HG02970 (cell line): ENCODE results near the gene OR52B2.
"Not testable (repeated sequence)": the region's sequence is repeated elsewhere in the genome, so short reads cannot be mapped to it uniquely, and the experiment has no call there.

Source experiments
- ATAC-seq: cut with Tn5 transposase; IDR thresholded peaks from one replicate; pipeline ENCODE4 v1.9.1; 2021; ENCODE audit warnings: mild to moderate bottlenecking, moderate library complexity, moderate number of reproducible peaks; ENCODE audit not compliant: unreplicated experiment, low FRiP score

OR52B2 gene

DNA sequence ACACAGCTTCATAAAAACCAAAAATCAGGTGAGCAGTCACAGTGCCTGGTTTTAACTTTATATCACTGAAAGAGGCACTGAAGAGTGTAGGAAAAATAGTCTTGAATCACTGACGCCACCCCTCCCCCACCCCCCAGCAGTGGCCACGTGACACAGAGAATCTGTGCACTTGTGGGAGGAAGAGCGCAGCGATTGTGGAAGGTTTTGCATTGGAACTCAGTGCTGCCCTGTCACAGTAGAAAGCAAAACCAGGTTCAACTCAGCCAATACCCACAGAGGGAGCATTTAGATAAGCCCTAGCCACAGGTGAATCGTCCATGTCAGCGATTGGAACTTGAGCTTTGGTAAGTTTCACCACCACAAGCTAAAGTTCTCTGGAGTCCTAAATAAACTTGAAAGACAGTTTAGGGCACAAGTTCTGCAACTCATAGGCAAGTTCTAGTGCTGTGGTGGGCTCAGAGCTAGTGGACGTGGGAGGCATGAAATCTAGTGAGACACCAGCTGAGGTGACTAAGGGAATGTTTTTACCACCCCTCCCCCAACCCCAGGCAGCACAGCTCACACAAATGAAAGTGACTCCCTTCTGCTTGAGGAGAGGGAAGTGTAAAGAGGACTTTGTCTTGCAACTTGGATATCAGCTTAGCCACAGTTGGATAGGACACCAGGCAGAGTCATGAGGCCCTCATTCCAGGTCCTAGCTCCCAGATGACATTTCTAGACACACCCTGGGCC, 13.3 kb downstream of the OR52B2 start:
- ATAC-seq = no peak

DNA sequence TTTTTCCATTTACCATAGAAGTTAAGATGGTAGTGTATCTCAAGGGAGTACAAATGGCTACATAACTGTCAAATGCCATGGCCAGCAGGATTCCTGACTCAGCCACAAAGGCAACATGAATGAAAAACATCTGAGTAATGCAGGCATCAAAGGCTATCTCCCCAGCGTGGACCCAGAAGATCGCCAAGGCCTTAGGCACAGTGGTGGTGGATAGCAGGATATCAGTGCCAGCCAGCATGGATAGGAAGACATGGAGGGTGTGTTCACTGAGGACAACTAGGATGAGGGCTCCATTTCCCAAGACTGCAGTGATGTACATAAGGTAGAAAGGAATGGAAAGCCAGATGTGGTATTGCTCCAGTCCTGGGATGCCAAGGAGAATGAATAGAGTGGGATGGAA, 18.0 kb downstream of the OR52B2 start:
- no peak for ATAC-seq

DNA sequence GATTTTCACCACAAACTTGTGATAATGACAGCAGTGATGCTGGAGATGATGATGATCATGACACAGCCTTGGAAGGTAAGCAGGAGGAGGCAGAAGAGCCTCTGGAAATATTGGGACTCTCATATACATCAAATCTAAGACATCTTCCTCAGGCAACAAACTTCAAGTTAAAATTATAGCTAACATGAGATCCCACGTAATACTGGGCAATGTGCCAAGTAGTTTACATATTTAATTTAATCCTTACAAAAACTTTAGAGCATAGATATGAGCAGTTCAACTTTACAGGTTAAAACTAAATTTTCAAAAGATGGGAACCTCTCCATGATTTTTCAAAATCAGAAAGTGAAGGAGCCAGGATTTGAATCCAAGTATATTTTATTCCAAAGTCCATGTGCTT, 19.0 kb downstream of the OR52B2 start:
- ATAC-seq = no peak

DNA sequence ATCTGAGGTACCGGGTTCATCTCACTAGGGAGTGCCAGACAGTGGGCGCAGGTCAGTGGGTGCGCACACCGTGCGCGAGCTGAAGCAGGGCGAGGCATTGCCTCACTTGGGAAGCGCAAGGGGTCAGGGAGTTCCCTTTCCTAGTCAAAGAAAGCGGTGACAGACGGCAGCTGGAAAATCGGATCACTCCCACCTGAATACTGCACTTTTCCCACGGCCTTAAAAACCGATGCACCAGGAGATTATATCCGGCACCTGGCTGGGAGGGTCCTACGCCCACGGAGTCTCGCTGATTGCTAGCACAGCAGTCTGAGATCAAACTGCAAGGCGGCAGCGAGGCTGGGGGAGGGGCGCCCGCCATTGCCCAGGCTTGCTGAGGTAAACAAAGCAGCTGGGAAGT, 26.4 kb downstream of the OR52B2 start:
- ATAC-seq = not testable (repeated sequence)

DNA sequence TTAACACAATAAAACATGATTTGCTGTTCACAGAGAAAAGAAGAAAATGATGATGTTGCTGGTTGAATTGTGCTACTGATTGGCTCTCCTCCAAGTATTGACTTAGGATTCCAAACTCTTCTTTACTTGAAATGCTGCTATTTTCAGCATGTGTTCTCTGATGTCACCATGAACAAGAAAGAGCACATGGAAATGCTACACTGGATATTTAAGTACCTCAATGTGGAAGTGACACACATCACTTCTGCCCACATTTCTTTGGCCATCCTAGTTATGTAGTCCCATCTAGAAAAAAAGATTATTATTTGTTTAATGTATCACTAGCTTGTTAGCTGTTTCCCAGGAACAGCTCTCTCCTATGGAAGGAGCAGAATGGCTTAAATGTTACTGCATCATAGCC, 27.2 kb downstream of the OR52B2 start:
- no peak for ATAC-seq

DNA sequence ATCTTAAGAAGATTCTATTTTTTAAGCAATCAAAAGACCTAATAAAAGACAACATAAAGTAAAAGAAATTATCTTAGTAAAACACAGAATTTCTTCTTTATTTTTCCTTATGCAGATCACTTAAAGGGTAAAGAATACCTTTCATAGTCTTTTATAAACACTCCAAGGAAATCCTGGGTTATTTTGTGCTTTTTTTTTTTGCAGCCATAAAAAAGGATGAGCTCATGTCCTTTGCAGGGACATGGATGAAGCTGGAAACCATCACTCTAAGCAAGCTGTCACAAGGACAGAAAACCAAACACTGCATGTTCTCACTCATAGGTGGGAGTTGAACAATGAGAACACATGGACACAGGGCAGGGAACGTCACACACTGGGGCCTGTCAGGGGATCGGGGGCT, 34.2 kb downstream of the OR52B2 start:
- not testable (repeated sequence) for ATAC-seq

DNA sequence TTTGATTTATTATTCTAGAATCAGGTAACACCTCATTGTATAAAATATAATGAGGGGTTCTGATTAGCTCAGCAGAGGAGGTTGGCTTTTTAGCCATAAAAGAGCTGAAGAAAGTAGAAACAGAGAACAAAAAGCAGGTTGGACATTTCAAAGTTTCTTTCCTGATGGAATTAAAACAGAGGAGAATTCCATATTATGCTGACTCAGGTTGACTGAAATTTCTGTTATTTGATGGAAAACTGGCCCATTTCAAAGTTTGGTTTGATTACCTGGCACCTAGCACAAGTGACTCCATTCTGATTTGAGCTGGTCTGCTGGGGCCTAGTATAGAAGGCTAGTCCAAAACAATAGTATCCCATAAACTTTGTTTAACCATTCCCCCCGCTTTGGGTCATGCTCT, 37.7 kb downstream of the OR52B2 start:
- no peak for ATAC-seq

DNA sequence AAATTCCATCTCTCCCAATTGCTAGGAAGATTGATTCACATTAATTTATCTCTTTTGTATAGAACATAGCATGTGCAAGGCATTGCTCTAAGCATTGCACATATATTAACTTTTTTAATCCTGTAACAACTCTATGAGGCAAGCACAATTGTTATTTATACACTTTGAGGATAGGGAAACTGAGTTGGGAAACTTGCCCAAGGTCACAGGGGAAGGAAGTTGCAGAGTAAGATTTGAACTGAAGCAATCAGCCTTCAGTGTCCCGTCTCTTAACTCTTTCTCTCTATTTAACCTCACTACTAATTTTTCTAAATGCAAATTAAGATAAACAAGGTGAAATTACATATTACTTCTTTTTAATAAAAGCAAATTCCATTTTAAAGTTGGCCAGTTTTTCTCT, 40.5 kb downstream of the OR52B2 start:
- no peak for ATAC-seq

DNA sequence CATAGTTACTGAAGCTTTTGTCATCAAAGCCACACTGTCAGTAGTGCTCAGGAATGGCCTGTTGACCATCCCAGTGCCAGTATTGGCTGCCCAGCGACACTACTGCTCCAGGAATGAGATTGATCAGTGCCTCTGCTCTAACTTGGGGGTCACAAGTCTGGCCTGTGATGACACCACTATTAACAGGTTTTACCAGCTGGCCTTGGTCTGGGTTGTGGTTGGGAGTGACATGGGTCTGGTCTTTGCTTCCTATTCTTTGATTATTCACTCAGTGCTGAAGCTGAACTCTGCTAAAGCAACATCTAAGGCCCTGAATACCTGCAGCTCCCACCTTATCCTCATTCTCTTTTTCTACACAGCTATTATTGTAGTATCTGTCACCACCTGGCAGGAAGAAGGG, 41.1 kb downstream of the OR52B2 start:
- ATAC-seq = no peak

DNA sequence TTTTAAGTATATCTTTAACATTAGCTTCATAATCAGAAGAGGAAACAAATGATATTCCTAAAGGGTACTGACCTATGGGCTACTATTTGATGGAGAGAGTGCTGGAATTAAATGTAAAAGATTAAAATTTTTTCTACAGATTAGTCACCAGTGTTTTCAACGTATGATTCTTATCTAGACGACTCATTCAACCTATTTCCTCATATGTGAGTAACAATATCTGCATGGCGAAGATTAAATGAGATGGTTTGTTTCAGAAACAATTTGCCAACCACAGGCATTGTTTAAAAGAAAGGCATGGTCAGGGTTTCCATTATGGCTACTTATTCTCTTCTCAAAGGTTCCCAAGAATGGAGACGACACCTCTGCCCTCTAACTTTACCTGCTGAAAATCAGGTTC, 42.2 kb downstream of the OR52B2 start:
- ATAC-seq = no peak

DNA sequence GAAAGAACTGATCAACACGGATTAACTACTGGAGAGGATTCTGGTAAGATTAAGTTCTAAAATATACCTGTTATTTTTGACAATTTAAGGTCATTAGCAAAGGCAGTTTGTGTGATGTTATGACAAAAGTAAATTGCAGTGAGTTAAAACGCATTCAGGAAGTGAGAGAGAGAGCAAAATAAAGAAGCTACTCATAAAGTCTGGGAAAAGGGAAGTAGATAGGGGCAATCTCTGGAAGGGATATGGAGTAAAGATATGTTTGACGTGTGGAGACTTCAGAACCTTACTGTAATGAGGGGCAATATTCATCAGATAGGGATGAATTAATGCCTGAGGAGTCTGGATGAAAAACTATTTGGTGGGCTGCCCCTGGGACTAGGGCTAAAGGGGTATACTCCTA, 45.9 kb downstream of the OR52B2 start:
- ATAC-seq = no peak
